ENCODE results near the gene GSTA1.
"Not testable (repeated sequence)": the region's sequence is repeated elsewhere in the genome, so short reads cannot be mapped to it uniquely, and the experiment has no call there.

GRCh38 chr6:52809777-52810176 lies 6.2 kb upstream of the GSTA1 start:
- TF ChIP-seq CTCF, POLR2A (IDR thresholded peaks at IDR 0.05): not testable (repeated sequence)

All from uterus (tissue), 2 donors.